GM21717 (cell line): ENCODE data around the gene POMT2.

ENCODE experiments used
- ATAC-seq: cut with Tn5 transposase; IDR thresholded peaks from one replicate; pipeline ENCODE4 v1.9.1; 2021; ENCODE audit warnings: mild to moderate bottlenecking, moderate library complexity; ENCODE audit not compliant: unreplicated experiment

Gene POMT2

GRCh38 chr14:77270361-77271112 is 50.1 kb downstream of the POMT2 start:
- ATAC-seq = no peak

- no peak for ATAC-seq
Observed at GRCh38 chr14:77268989-77269600, 51.6 kb downstream of the POMT2 start.

GRCh38 chr14:77267937-77268699 is 52.6 kb downstream of the POMT2 start:
- ATAC-seq = no peak

GRCh38 chr14:77266336-77266735 is 54.3 kb downstream of the POMT2 start:
- ATAC-seq = no peak

- no peak for ATAC-seq
Observed at GRCh38 chr14:77265561-77266335, 54.9 kb downstream of the POMT2 start.

- ATAC-seq = no peak
Observed at GRCh38 chr14:77265187-77265515, 55.5 kb downstream of the POMT2 start.

GRCh38 chr14:77264466-77265186 is 56.1 kb downstream of the POMT2 start:
- no peak for ATAC-seq

GRCh38 chr14:77260631-77261030 is 60.1 kb downstream of the POMT2 start:
- no peak for ATAC-seq

GRCh38 chr14:77260199-77260598 is 60.5 kb downstream of the POMT2 start:
- no peak for ATAC-seq

- no peak for ATAC-seq
Observed at GRCh38 chr14:77259025-77259715, 61.5 kb downstream of the POMT2 start.

GRCh38 chr14:77258566-77258965 is 62.1 kb downstream of the POMT2 start:
- ATAC-seq = no peak

GRCh38 chr14:77257700-77258099 is 63.0 kb downstream of the POMT2 start:
- no peak for ATAC-seq

- no peak for ATAC-seq
Observed at GRCh38 chr14:77256694-77257093, 64.0 kb downstream of the POMT2 start.

GRCh38 chr14:77253333-77254190 is 67.1 kb downstream of the POMT2 start:
- no peak for ATAC-seq

GRCh38 chr14:77251870-77252269 is 68.8 kb downstream of the POMT2 start:
- ATAC-seq = no peak

- no peak for ATAC-seq
Observed at GRCh38 chr14:77250927-77251326, 69.8 kb downstream of the POMT2 start.

- no peak for ATAC-seq
Observed at GRCh38 chr14:77249286-77249685, 71.4 kb downstream of the POMT2 start.

- no peak for ATAC-seq
Observed at GRCh38 chr14:77248666-77249065, 72.0 kb downstream of the POMT2 start.

- ATAC-seq = no peak
Observed at GRCh38 chr14:77246784-77247183, 73.9 kb downstream of the POMT2 start.
